OCI-LY7 (cell line): Measurements from ENCODE around the gene TPST2. TPM values are rescaled to one million over a fixed set of nuclear protein-coding genes. Genes with fewer than 3 reads are reported as not detected.

Source experiments
- BruUV-seq: library from RNA; stranded (reverse); fragments of 400-500 nt; replicated peaks from 2 replicates; lab custom pipeline; 2021; lab: Mats Ljungman, UMichigan
- CTCF ChIA-PET: fragments of 300-600 bp; sonication (Branson Sonifier 250); formaldehyde crosslinking; loops from one replicate; lab custom pipeline; 2022; ENCODE audit warnings: antibody characterized with exemption; ENCODE audit not compliant: unreplicated experiment; lab: Charles Lee
- POLR2A ChIA-PET: fragments of 300-600 bp; sonication (Branson Sonifier 250); formaldehyde crosslinking; loops from one replicate; lab custom pipeline; 2022; ENCODE audit warnings: antibody characterized with exemption; lab: Charles Lee
- DNase-seq: peaks from one replicate; pipeline ENCODE4 v3.0.0-alpha.2; 2015; ENCODE audit warnings: low spot score
- H2AFZ ChIP-seq: fragments of 200-600 bp; sonication (generic), shearing (Covaris generic); 2 replicates; pipeline ENCODE4 v1.6.1; 2014; ENCODE audit warnings: mild to moderate bottlenecking, antibody characterized with exemption, low read length, moderate library complexity
- H3K27ac ChIP-seq: fragments of 200-600 bp; sonication (generic); 2 replicates; pipeline ENCODE4 v1.5.1; 2014; ENCODE audit warnings: mixed run types, low read depth, mild to moderate bottlenecking, moderate library complexity, low read length, inconsistent platforms; ENCODE audit not compliant: poor library complexity, severe bottlenecking
- H3K36me3 ChIP-seq: fragments of 200-600 bp; sonication (generic); 2 replicates; pipeline ENCODE4 v1.6.1; 2014; ENCODE audit warnings: mild to moderate bottlenecking, antibody characterized with exemption, low read length, moderate library complexity, mixed read lengths; ENCODE audit not compliant: insufficient read depth
- H3K4me1 ChIP-seq: fragments of 200-600 bp; sonication (generic); 2 replicates; pipeline ENCODE4 v1.5.1; 2014; ENCODE audit warnings: mild to moderate bottlenecking, low read length; ENCODE audit not compliant: insufficient read depth, poor library complexity, severe bottlenecking
- H3K4me2 ChIP-seq: fragments of 200-600 bp; sonication (generic); 2 replicates; pipeline ENCODE4 v1.6.1; 2014; ENCODE audit warnings: mild to moderate bottlenecking, low read length
- H3K4me3 ChIP-seq: fragments of 200-600 bp; sonication (generic); 2 replicates; pipeline ENCODE4 v1.5.1; 2014; ENCODE audit warnings: mild to moderate bottlenecking, low read depth, low read length; ENCODE audit not compliant: poor library complexity, severe bottlenecking
- H3K79me2 ChIP-seq: fragments of 200-600 bp; sonication (generic); 2 replicates; pipeline ENCODE4 v1.6.1; 2016; ENCODE audit warnings: low read depth, mild to moderate bottlenecking, low read length, moderate library complexity, mixed read lengths; ENCODE audit not compliant: insufficient read depth
- H3K9me2 ChIP-seq: fragments of 200-600 bp; sonication (generic); 2 replicates; pipeline ENCODE4 v1.6.1; 2016; ENCODE audit warnings: mild to moderate bottlenecking, low read length, mixed read lengths; ENCODE audit not compliant: insufficient read depth
- H3K9me3 ChIP-seq: fragments of 200-600 bp; sonication (generic); 2 replicates; pipeline ENCODE4 v1.6.1; 2014; ENCODE audit warnings: mild to moderate bottlenecking, mixed run types, low read length, mixed read lengths
- H4K20me1 ChIP-seq: fragments of 200-600 bp; sonication (generic); 2 replicates; pipeline ENCODE4 v1.6.1; 2014; ENCODE audit warnings: mild to moderate bottlenecking, antibody characterized with exemption, low read length, moderate library complexity, mixed read lengths; ENCODE audit not compliant: insufficient read depth
- EZH2phosphoT487 ChIP-seq: fragments of 200-600 bp; sonication (generic); IDR thresholded peaks from 2 replicates; pipeline ENCODE4 v1.6.1; 2018; ENCODE audit warnings: low read depth, borderline replicate concordance, mild to moderate bottlenecking, mixed run types, antibody characterized with exemption, low read length, moderate library complexity, mixed read lengths
- intact Hi-C: fragments of 100-400 bp; cut with micrococcal nuclease; formaldehyde crosslinking; loops from one replicate; pipeline ENCODE4 v1.10.0; 2022; ENCODE audit not compliant: unreplicated experiment
- total RNA-seq, 2 experiments: library from RNA; depleted of rRNA in 1 of 2; stranded (reverse); fragments of >200 nt in 1 of 2; shearing (Covaris generic) in 1 of 2; gene quantifications; 2 replicates each; pipeline ENCODE4 v1.2.3, GENCODE V29; 2014 to 2022
- TF ChIP-seq, protein P1 (sequence below): fragments of 200-600 bp; sonication (generic); conservative IDR thresholded peaks from 2 replicates; pipeline ENCODE4 v1.5.1; 2014; ENCODE audit warnings: mild to moderate bottlenecking, antibody characterized with exemption, low read length, moderate library complexity, mixed read lengths

Gene TPST2
- total RNA-seq, 2 experiments from 2014 or later, result 12.5 to 19.1 TPM

DNA sequence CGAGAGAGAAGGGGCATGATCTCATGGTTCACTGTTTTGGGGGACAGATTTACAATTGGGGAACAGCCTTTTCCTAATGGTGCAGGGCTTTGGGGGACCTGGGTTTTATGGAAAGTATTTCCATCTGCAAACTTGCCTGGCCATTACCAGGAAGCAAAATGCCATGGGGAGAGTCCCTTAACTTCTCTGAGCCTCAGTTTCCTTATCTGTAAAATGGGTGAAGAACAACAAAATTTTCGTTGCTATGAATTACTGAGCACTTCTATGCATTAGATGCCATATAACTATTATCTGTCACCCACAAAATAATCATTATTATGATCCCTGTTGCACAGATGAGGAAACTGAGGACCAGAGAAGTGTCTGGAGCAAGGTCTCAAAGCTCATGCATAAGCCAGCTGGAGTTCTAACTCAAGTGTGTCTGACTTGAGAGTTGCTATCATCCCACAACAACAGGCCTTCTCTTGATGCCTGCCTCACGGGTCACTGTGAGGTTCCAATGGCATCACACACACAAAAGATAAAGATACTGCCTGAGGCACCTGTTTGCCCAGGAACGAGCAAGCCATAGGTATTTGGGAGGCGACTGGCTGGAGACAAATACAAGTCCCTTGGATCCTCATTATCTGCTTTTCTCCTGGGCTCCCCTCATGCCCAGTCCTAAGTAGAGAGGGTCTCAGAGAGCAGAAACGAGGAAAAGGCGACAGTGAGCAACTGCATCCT, 15.8 kb downstream of the TPST2 start:
- TF ChIP-seq, protein P1, sequence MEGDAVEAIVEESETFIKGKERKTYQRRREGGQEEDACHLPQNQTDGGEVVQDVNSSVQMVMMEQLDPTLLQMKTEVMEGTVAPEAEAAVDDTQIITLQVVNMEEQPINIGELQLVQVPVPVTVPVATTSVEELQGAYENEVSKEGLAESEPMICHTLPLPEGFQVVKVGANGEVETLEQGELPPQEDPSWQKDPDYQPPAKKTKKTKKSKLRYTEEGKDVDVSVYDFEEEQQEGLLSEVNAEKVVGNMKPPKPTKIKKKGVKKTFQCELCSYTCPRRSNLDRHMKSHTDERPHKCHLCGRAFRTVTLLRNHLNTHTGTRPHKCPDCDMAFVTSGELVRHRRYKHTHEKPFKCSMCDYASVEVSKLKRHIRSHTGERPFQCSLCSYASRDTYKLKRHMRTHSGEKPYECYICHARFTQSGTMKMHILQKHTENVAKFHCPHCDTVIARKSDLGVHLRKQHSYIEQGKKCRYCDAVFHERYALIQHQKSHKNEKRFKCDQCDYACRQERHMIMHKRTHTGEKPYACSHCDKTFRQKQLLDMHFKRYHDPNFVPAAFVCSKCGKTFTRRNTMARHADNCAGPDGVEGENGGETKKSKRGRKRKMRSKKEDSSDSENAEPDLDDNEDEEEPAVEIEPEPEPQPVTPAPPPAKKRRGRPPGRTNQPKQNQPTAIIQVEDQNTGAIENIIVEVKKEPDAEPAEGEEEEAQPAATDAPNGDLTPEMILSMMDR, result no peak
- TF ChIP-seq EZH2phosphoT487, result no peak
- H3K36me3 ChIP-seq, result no peaks in the 10 kb centered on the region

GRCh38 chr22:26573026-26573662, 16.8 kb downstream of the TPST2 start:
- Histone ChIP-seq H3K4me2 (no peak overlapping the region), H4K20me1 (no peaks in the 10 kb centered on the region), H2AFZ (no peak overlapping the region), H3K36me3 (no peaks in the 10 kb centered on the region), H3K27ac (no peak overlapping the region), H3K9me3 (no peaks in the 10 kb centered on the region), H3K4me3 (no peak overlapping the region), H3K79me2 (0 out of 2 replicates have a peak, but pooled peaks cover under 1% of the 10 kb centered on the region), H3K9me2 (no peaks in the 10 kb centered on the region), H3K4me1 (peaks cover under 1% of the 10 kb centered on the region)
- no peak for DNase-seq
- POLR2A ChIA-PET, result interaction anchor here (0.6 kb wide), 1 partner anchor 18 kb away, joined by 6 read pairs; no protein-coding TSS in a partner anchor
- intact Hi-C loops, result no loop called here
- BruUV-seq, result no TSS peak
- CTCF ChIA-PET, result no interaction called here
- no peak for TF ChIP-seq EZH2phosphoT487
- TF ChIP-seq, protein P1, result no peak

More for the DNA sequence above, 15.8 kb downstream of the TPST2 start:
- no peak for DNase-seq
- 0 out of 2 replicates have a peak, but pooled peaks cover 5% of the 10 kb centered on the region for H3K79me2 ChIP-seq
- no peaks in the 10 kb centered on the region for H3K9me2 ChIP-seq
- intact Hi-C loops, result no loop called here
- ChIA-PET CTCF (no interaction called here), POLR2A (no interaction called here)
- H3K27ac ChIP-seq, result no peak overlapping the region
- BruUV-seq, result no TSS peak
- no peak overlapping the region for H3K4me2 ChIP-seq
- H3K4me1 ChIP-seq, result peaks cover 11% of the 10 kb centered on the region
- no peaks in the 10 kb centered on the region for H4K20me1 ChIP-seq
- H3K9me3 ChIP-seq, result no peaks in the 10 kb centered on the region
- H3K4me3 ChIP-seq, result no peak overlapping the region
- no peak overlapping the region for H2AFZ ChIP-seq
